Activated CD8-positive, alpha-beta memory T cell treated with anti-CD3 and anti-CD28 coated beads, Interleukin-2, amount 50 U/mL, for 24 hours (primary cell): ENCODE data around the gene CAPN9.
"Not testable (repeated sequence)": the region's sequence is repeated elsewhere in the genome, so short reads cannot be mapped to it uniquely, and the experiment has no call there.

ENCODE experiments used
- DNase-seq: peaks from one replicate; pipeline ENCODE4 v3.0.0-alpha.2; 2020; ENCODE audit errors: extremely low read depth

The CAPN9 gene

GRCh38 chr1:230747127-230747730, at the start of gene CAPN9:
CAPN9 (plus strand) TSS chr1:230747388; CDS start chr1:230747497, 109 bp downstream.
- no peak for DNase-seq

- DNase-seq, result no peak
These were observed 49.1 kb upstream of the CAPN9 start for GRCh38 chr1:230698130-230698529.

GRCh38 chr1:230698964-230699363, 48.2 kb upstream of the CAPN9 start:
- DNase-seq, result not testable (repeated sequence)

- no peak for DNase-seq
These were observed 47.5 kb upstream of the CAPN9 start for GRCh38 chr1:230699716-230700115.

- no peak for DNase-seq
These were observed 47.1 kb upstream of the CAPN9 start for GRCh38 chr1:230700132-230700531.

GRCh38 chr1:230701434-230701833, 45.8 kb upstream of the CAPN9 start:
- DNase-seq, result no peak

- DNase-seq, result no peak
These were observed 45.1 kb upstream of the CAPN9 start for GRCh38 chr1:230701895-230702768.

GRCh38 chr1:230702934-230703678, 44.1 kb upstream of the CAPN9 start:
- DNase-seq, result no peak

GRCh38 chr1:230703679-230704385, 43.4 kb upstream of the CAPN9 start:
- no peak for DNase-seq

GRCh38 chr1:230704830-230705229, 42.4 kb upstream of the CAPN9 start:
- DNase-seq, result no peak

GRCh38 chr1:230705289-230706019, 41.7 kb upstream of the CAPN9 start:
- DNase-seq, result no peak

- no peak for DNase-seq
These were observed 41.0 kb upstream of the CAPN9 start for GRCh38 chr1:230706020-230706699.

- DNase-seq, result no peak
These were observed 40.1 kb upstream of the CAPN9 start for GRCh38 chr1:230706887-230707731.

- no peak for DNase-seq
These were observed 39.2 kb upstream of the CAPN9 start for GRCh38 chr1:230707732-230708630.

- no peak for DNase-seq
These were observed 38.3 kb upstream of the CAPN9 start for GRCh38 chr1:230708631-230709580.

GRCh38 chr1:230709619-230710542, 37.3 kb upstream of the CAPN9 start:
- DNase-seq, result no peak
